MG63 (cell line): ENCODE measurements around the gene AKT1S1. TPM values are rescaled to one million over a fixed set of nuclear protein-coding genes. Genes with fewer than 3 reads are reported as not detected.

ENCODE experiments used
- DNase-seq: peaks from one replicate; pipeline ENCODE4 v3.0.0-alpha.2; 2020
- H3K27me3 ChIP-seq: fragments of 250-450 bp; sonication (Bioruptor Pico); 2 replicates; pipeline ENCODE4 v1.5.1; 2020; ENCODE audit warnings: mild to moderate bottlenecking, moderate library complexity
- H3K36me3 ChIP-seq: fragments of 250-450 bp; sonication (Bioruptor Pico); 2 replicates; pipeline ENCODE4 v1.5.1; 2020; ENCODE audit warnings: mild to moderate bottlenecking, moderate library complexity
- H3K4me3 ChIP-seq: fragments of 250-450 bp; sonication (Bioruptor Pico); 2 replicates; pipeline ENCODE4 v1.5.1; 2020; ENCODE audit warnings: mild to moderate bottlenecking, moderate library complexity
- H3K9me3 ChIP-seq: fragments of 250-450 bp; sonication (Bioruptor Pico); 2 replicates; pipeline ENCODE4 v1.5.1; 2020; ENCODE audit warnings: mild to moderate bottlenecking, moderate library complexity
- total RNA-seq: library from RNA; depleted of rRNA; stranded (reverse); fragments of >200 nt; shearing (Covaris generic); gene quantifications from 2 replicates; pipeline ENCODE4 v1.2.3, GENCODE V29; 2014; ENCODE audit warnings: low replicate concordance

Gene AKT1S1
- total RNA-seq, 1 experiment from 2014 or later = 16.5 TPM

GRCh38 chr19:49911381-49912145 is 34.4 kb upstream of the AKT1S1 start:
- H3K27me3 ChIP-seq = no peaks in the 10 kb centered on the region
- H3K4me3 ChIP-seq = no peak overlapping the region
- peaks cover 93% of the 10 kb centered on the region for H3K36me3 ChIP-seq
- no peak for DNase-seq
- H3K9me3 ChIP-seq = no peaks in the 10 kb centered on the region

GRCh38 chr19:49910179-49910578 is 33.0 kb upstream of the AKT1S1 start:
- DNase-seq = no peak
- Histone ChIP-seq H3K27me3 (no peaks in the 10 kb centered on the region), H3K36me3 (peaks cover 81% of the 10 kb centered on the region), H3K4me3 (no peak overlapping the region), H3K9me3 (no peaks in the 10 kb centered on the region)

- Histone ChIP-seq H3K27me3 (no peaks in the 10 kb centered on the region), H3K9me3 (no peaks in the 10 kb centered on the region), H3K4me3 (no peak overlapping the region), H3K36me3 (peaks cover 70% of the 10 kb centered on the region)
- no peak for DNase-seq
These were observed 31.6 kb upstream of the AKT1S1 start for GRCh38 chr19:49908480-49909420.

- H3K9me3 ChIP-seq = no peaks in the 10 kb centered on the region
- H3K4me3 ChIP-seq = no peak overlapping the region
- no peak for DNase-seq
- peaks cover 62% of the 10 kb centered on the region for H3K36me3 ChIP-seq
- no peaks in the 10 kb centered on the region for H3K27me3 ChIP-seq
These were observed 30.7 kb upstream of the AKT1S1 start for GRCh38 chr19:49907745-49908446.

- Histone ChIP-seq H3K9me3 (no peaks in the 10 kb centered on the region), H3K36me3 (peaks cover 54% of the 10 kb centered on the region), H3K27me3 (no peaks in the 10 kb centered on the region), H3K4me3 (no peak overlapping the region)
- no peak for DNase-seq
These were observed 29.9 kb upstream of the AKT1S1 start for GRCh38 chr19:49906879-49907564.

GRCh38 chr19:49904136-49904535 is 27.0 kb upstream of the AKT1S1 start:
- Histone ChIP-seq H3K4me3 (no peak overlapping the region), H3K36me3 (peaks cover 28% of the 10 kb centered on the region), H3K9me3 (no peaks in the 10 kb centered on the region), H3K27me3 (no peaks in the 10 kb centered on the region)
- no peak for DNase-seq

- DNase-seq = no peak
- Histone ChIP-seq H3K36me3 (no peaks in the 10 kb centered on the region), H3K27me3 (no peaks in the 10 kb centered on the region), H3K9me3 (no peaks in the 10 kb centered on the region), H3K4me3 (no peak within 1 kb of the TSS)
These were observed 19.9 kb upstream of the AKT1S1 start, which contains the start of gene IL4I1 for GRCh38 chr19:49896863-49897621. IL4I1 (minus strand) TSS chr19:49896887; CDS start chr19:49896160, 727 bp downstream.

- DNase-seq = no peak
- Histone ChIP-seq H3K27me3 (no peaks in the 10 kb centered on the region), H3K4me3 (no peak overlapping the region), H3K36me3 (no peaks in the 10 kb centered on the region), H3K9me3 (no peaks in the 10 kb centered on the region)
These were observed 18.6 kb upstream of the AKT1S1 start for GRCh38 chr19:49895566-49896297.

- Histone ChIP-seq H3K27me3 (no peaks in the 10 kb centered on the region), H3K36me3 (no peaks in the 10 kb centered on the region), H3K9me3 (no peaks in the 10 kb centered on the region), H3K4me3 (no peak overlapping the region)
- no peak for DNase-seq
These were observed 17.9 kb upstream of the AKT1S1 start for GRCh38 chr19:49894879-49895565.

GRCh38 chr19:49894011-49894664 is 17.0 kb upstream of the AKT1S1 start:
- H3K4me3 ChIP-seq = no peak overlapping the region
- H3K27me3 ChIP-seq = no peaks in the 10 kb centered on the region
- no peaks in the 10 kb centered on the region for H3K9me3 ChIP-seq
- H3K36me3 ChIP-seq = no peaks in the 10 kb centered on the region
- DNase-seq = no peak

- Histone ChIP-seq H3K4me3 (no peak overlapping the region), H3K36me3 (no peaks in the 10 kb centered on the region), H3K27me3 (no peaks in the 10 kb centered on the region), H3K9me3 (no peaks in the 10 kb centered on the region)
- DNase-seq = no peak
These were observed 15.6 kb upstream of the AKT1S1 start for GRCh38 chr19:49892716-49893115.

GRCh38 chr19:49891393-49891792 is 14.2 kb upstream of the AKT1S1 start:
- Histone ChIP-seq H3K27me3 (no peaks in the 10 kb centered on the region), H3K9me3 (no peaks in the 10 kb centered on the region), H3K36me3 (no peaks in the 10 kb centered on the region), H3K4me3 (no peak overlapping the region)
- DNase-seq = no peak

GRCh38 chr19:49890349-49891311 is 13.5 kb upstream of the AKT1S1 start:
- no peaks in the 10 kb centered on the region for H3K27me3 ChIP-seq
- DNase-seq = no peak
- H3K4me3 ChIP-seq = no peak overlapping the region
- H3K36me3 ChIP-seq = no peaks in the 10 kb centered on the region
- no peaks in the 10 kb centered on the region for H3K9me3 ChIP-seq
